OCI-LY7 (cell line): ENCODE data around the gene SLC38A5.

Experiments
- EZH2phosphoT487 ChIP-seq: fragments of 200-600 bp; sonication (generic); IDR thresholded peaks from 2 replicates; pipeline ENCODE4 v1.6.1; 2018; ENCODE audit warnings: low read depth, borderline replicate concordance, mild to moderate bottlenecking, mixed run types, antibody characterized with exemption, low read length, moderate library complexity, mixed read lengths
- TF ChIP-seq, protein P1 (sequence below): fragments of 200-600 bp; sonication (generic); conservative IDR thresholded peaks from 2 replicates; pipeline ENCODE4 v1.5.1; 2014; ENCODE audit warnings: mild to moderate bottlenecking, antibody characterized with exemption, low read length, moderate library complexity, mixed read lengths

DNA sequence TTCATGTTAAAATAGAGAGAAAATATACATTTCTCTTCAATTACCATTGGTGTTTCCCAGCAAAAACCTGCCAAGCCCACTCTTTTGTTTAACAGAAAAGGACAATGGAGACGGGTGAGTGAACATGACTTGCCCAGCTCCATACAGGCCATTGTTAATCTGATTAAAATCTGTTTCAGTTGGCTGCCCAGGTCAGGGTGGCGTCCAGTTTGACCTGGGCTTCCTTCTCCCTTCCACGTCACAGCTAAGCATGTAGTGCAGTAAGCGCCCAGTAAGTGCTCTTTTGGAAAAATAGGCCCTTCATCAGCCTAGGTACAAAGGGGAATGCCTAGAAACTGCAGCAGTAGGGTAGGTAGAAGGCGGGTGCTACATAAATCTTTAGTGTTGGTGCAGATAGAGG, 37.2 kb upstream of the SLC38A5 start:
- TF ChIP-seq, protein P1, sequence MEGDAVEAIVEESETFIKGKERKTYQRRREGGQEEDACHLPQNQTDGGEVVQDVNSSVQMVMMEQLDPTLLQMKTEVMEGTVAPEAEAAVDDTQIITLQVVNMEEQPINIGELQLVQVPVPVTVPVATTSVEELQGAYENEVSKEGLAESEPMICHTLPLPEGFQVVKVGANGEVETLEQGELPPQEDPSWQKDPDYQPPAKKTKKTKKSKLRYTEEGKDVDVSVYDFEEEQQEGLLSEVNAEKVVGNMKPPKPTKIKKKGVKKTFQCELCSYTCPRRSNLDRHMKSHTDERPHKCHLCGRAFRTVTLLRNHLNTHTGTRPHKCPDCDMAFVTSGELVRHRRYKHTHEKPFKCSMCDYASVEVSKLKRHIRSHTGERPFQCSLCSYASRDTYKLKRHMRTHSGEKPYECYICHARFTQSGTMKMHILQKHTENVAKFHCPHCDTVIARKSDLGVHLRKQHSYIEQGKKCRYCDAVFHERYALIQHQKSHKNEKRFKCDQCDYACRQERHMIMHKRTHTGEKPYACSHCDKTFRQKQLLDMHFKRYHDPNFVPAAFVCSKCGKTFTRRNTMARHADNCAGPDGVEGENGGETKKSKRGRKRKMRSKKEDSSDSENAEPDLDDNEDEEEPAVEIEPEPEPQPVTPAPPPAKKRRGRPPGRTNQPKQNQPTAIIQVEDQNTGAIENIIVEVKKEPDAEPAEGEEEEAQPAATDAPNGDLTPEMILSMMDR: no peak
- no peak for TF ChIP-seq EZH2phosphoT487
